Stimulated activated CD4-positive, alpha-beta T cell treated with anti-CD3 and anti-CD28 coated beads, Interleukin-1b, Interleukin-23, amount 100 ng/mL, for 1 hour (primary cell): ENCODE results near the gene RFX1.
"Not testable (repeated sequence)": the region's sequence is repeated elsewhere in the genome, so short reads cannot be mapped to it uniquely, and the experiment has no call there.

Experiments
- DNase-seq, 2 donors: peaks; one replicate each; pipeline ENCODE4 v3.0.0-alpha.2; 2020; ENCODE audit warnings: low read depth in 2 of 2

Gene RFX1

DNA sequence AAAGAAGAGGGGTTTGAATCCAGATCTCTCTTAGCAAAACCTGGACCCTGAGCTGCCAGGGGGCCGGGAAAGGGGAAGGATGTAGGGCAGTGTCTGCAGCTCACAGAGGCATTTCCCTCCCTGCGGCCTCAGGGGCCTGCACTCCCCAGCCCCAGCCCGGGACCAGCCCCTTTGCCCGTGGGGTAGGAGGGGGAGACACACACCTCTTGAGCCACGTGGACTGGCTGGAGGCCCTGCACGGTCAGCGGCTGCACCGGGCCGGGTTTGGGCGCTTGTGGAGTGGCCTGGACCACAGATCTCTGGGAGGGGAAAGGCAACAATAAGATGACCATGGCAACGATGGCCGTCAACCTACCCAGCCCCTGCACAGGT is 26.9 kb downstream of the RFX1 start:
- DNase-seq, result no peak

DNA sequence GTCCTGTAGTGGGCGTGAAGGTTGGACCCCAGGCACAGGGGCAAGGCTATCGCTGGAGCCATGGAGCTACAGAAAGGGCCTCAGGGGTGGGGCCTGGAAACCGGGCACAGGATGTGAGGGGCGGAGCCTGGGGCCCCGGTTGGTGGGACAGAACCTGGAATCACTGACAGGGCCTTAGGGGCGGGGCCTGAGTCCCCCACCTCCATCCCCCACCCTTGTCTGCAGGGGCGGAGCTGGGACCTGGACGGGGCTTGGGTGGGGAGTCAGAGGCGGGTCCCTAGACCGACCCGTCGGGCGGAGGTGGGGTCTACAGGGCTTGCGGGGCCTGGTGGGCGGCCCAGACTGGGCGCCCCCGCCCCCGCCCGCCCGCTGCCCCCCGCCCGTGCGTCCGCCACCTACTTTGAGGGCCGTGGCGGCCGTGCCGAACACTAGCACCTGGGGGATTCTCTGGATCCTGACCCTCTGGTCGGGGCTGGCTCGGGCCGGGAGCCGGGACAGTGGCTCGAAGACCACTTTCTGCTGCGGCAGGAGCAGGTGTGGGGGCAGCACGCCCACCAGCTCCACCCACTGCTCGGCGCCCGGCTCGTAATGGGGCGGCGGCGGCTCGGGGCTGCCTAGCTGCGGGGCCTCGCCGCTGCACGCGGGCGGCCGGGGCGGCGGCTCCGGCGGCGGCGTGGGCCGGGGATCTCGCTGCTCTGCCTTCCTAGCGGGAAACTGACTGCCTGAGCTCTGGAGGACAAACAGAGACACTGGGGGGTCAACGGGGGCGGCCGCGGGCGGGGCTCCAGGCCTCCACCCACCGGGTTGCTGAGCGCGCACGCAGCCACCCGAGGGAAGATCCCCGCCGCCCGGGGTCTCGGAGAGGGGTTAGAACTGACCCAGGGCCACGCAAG is 27.5 kb downstream of the RFX1 start:
- no peak for DNase-seq

DNA sequence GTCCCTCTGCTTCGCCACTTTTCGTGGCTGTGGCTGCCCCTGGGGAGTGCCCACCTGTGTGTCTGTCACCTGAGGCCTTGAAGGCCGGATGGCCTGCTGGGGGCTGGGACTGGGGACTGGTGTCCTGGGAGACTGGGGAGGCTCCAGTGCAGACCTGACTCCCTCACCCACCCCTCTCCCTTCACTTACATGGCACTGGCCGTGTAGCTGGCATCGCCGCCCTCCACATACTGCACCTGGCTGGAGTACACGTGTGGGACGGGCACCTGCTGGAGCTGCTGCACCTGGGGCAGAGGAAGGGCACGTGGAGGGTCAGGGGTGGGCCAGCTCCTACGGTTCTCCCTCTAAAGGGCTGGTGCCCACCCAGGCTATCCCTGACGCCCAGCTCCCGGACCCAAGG is 28.3 kb downstream of the RFX1 start:
- DNase-seq, result no peak

DNA sequence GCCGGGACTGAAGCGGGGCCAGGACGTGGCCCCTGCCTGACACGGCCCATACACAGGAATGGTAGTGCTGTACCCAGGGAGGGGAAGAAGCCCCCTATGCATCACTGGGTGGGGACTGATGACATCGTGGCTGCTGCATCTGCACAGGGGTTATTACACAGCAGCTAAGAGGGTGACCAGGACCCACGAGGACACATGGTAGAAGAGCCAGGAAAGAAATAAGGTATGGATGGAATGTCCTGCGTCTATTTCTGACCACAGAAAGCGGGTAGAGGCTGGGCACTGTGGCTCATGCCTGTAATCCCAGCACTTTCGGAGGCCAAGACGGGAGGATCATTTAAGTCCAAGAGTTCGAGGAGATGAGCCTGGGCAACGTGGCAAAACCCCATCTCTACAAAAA is 29.7 kb downstream of the RFX1 start:
- no peak for DNase-seq

DNA sequence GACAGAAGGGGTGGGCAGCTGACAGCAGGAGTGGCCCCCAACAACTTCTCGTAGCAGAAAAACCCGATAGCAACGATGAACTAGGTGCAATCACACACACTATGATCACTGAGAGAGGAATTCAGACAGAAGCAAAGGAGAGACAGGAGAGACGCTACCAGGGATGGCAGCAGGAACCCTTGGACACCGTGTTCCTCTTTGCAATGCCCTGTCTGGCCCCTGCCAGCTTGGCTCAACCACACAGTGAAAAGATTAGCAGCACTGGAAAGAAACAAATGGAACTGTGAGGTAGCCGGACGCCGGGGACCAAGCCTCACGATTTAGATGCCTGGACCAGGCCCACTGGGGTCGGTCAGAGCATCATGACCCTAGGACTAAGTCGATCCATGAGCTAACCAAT is 30.2 kb downstream of the RFX1 start:
- DNase-seq, result no peak

DNA sequence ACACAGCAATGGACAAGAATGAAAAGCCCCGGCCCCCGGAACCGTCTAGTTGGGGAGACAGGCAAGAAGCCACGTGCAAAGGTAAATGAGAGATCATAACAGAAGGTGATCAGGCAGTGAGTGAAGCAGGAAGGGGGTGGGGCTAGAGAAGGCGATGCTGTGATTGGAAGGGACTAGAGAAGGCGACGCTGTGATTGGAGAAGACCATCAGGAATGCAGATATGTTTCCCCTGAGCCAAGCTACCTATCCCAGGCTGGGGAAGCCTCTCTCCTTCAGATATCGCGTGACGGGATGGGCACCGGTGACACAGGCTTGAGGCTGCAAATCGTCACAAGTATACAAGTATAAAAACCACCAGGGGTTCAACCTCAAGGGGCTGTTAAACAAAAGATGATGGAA is 32.0 kb downstream of the RFX1 start:
- no peak for DNase-seq

DNA sequence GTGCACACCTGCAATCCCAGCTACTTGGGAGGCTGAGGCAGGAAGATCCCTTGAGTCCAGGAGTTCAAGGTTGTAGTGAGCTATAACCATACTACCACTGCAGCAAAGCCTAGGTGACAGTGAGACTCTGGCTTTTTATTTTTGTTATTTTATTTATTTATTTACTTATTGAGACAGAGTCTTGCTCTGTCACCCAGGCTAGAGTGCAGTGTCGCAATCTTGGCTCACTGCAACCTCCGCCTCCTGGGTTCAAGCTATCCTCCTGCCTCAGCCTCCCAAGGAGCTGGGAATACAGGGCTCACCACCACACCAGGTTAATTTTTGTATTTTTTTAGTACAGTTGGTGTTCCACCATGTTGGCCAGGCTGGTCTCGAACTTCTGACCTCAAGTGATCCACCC is 32.6 kb downstream of the RFX1 start:
- not testable (repeated sequence) for DNase-seq

DNA sequence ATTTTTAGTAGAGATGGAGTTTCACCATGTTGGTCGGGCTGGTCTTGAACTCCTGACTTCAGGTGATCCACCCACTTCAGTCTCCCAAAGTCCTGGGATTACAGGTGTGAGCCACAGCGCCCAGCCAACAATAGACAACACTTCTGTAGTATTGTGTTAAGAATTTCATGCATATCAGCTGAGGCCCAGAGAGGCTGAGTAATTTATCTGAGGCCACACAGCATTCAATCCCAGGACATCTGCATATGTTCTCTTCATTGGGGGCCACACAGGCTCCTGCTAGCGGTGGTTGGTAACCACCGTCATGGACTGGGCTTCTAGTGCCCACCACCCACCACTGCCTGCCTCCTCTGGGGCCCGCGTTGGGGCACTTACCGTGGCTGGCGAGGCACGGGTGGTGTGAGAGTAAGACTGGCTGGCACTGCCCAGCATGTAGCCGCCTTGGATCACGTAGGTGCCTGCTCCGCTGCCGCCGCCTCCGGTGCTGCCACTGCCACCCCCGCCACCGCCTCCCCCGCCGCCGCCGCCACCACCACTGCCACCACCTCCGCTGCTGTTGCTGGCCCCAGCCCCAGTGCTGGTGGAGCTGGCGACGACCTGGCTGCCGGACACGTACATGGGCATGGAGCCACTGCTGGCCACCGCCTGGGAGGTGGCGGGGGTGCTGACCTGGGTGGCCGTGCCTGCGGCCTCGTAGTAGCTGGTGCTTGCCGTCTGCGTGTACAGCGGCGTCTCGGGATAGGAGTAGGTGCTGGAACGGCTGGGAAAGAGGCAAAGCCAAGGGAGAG is 33.6 kb downstream of the RFX1 start:
- DNase-seq, result no peak

DNA sequence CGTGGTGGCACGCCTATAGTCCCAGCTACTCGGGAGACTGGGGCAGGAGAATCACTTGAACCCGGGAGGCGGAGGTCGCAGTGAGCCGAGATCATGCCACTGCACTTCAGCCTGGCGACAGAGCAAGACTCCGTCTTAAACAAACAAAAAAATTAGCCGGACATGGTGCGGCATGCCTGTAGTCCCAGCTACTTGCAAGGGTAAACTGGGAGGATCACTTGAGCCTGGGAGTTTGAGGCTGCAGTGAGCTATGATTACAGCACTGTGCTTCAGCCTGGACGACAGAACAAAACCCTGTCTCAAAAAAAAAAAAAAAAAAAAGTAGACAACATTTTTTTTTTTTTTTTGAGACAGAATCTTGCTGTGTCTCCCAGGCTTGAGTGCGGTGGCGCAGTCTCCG is 34.3 kb downstream of the RFX1 start:
- DNase-seq, result not testable (repeated sequence)

DNA sequence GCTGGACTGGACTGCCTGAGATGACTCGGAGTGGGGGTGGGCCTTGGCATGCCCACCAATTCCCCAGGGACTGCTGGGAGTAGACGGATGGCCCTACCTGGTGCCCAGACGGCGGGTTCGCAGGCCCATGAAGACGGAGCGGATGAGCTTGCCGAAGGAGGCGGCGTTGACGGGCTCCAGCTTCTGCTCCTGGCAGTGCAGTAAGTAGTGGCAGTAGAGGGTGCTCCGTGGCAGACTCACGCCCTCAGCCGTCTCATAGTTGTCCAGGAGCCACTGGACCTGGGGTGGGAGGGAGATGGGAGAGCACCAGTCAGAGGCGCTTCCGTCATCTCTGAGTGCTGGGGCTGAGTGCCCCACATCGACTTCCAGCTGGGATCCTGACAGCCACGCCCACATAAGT is 36.2 kb downstream of the RFX1 start:
- DNase-seq, result no peak

DNA sequence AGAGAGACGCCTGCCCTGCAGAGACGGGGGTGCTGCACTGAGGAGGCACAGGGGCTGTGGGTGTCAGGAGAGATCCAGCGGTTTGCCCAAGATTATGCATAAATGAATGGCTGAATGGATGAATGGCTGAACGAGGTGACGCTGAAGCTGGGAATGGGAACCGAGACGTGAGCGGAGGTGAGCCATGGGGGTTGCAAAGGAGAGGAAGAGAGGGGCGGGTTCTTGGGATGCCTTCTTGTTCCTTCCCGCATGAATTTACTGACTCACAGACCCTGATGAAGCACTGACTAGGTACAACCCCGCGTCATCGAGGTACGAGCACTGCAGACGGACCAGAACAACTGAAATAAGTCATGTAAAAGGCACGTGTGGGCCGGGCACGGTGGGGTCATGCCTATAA is 37.1 kb downstream of the RFX1 start:
- no peak for DNase-seq

DNA sequence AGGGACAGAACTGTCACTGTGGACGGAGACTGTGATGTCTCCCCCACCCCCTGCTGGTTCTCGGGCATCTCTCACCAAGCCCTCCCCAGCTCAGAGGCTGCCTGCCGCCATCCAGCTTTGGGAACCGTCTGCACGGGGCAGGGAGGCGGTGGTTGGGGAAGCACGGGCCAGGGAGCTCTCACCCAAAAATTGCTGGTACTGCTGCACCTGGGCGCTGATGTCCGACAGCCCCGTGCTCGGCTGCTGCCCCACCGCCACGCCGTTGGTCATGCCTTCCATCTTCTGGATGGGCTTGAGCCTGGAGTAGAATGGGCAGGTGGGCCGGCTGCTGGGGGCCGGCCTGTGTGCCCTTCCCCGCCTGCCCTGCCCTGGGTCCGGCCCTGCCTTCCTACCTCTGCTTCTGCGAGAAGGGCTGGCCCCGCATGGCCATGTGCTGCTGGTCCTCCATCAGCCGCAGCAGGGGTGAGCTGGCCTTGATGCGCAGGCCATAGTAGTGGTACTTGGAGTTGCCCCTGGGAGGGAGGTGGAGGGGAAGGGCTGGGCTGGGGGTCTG is 37.7 kb downstream of the RFX1 start:
- no peak for DNase-seq

DNA sequence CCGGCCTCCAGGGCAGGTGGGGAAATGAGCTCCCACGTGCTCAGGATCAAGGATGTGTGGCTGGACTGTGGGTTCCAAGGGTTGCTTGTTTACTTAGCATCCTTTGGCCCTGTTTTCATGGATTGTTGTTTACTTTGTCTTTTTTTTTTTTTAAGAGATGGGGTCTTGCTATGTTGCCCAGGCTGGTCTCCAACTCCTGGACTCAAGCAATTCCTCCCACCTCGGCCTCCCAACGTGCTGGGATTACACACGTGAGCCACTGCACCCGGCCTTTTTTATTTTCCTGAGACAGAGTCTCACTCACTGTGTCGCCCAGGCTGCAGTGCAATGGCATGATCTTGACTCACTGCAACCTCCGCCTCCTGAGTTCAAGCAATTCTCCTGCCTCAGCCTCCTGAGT is 38.9 kb downstream of the RFX1 start:
- DNase-seq, result not testable (repeated sequence)

DNA sequence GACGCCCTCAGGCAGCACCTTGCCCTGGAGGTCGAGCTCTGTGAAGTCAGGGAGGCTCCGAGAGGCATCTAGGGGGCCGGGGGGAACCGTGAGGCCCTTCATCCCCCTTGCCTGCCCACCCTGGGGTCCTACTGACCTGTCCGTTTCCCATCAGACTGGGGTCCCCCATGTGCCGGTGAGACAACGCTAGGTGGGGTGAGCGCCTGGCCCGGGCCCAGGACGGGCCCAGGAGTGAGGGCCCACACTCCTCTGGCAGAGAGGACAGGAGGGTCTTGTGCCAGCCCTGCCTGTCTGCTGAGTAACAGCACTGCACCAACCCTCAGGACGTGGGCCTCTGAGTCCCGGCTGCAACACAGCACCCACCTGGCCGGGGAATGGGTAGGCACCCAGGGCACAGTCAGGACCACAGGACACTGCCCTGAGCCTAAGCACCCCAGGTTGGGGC is 39.4 kb downstream of the RFX1 start:
- no peak for DNase-seq

DNA sequence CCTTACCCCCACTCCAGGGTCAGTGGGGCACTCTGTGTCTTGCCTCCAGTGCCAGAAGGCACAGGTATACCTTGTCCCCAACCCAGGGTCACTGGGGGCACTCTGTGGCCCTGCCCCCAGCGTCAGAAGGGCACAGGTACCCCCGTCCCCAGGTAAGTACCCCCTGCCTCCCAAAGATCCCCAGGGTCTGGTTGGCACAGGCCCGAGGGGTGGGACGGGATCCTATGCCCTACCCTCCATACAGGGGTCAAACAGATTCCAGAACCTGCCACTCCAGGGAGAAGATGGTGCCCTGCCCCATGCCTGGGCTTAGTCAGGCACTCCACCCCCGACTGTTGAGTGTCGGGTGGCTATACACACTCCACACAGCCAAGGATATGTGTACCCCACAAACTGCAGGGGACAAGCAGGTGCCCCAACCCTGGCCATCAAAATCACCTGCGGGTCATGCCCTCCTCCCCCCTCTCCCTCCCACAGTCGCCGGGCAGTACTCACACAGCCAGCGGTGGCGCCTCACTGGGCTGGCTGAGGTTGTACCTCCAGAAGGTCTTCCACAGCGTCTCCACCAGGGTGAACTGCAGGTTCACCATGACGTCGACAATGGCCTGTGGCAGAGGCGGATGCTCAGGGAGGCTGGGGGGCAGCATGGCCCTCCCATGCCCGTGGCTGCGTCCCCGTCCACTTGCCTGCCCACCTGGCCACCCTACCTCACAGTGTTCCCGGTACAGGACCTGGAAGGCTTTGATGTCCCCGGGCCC is 40.0 kb downstream of the RFX1 start:
- DNase-seq, result no peak

DNA sequence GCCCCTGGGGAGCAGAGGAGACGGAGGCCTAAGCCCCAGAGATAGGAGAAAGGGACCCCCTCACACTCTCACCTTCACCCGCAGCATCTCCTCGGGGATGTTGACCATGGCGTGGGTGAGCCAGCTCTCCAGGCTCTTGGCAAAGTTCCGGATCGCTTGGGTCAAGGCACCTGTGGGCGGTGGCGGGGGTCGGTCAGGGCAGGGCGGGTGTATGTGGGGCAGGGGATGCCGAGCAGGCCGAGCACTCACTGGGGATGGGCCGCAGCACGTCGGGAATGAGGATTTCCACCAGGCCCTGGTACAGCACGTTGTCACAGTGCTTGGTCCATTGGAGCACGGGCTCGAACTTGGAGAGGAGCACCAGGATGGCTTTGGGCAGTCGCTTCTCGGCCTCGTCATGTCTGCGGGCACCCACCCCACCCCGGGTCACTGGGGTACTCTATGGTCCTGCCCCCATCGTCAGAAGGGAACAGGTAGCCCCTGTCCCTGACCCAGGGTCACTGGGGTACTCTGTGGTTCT is 40.7 kb downstream of the RFX1 start:
- no peak for DNase-seq

DNA sequence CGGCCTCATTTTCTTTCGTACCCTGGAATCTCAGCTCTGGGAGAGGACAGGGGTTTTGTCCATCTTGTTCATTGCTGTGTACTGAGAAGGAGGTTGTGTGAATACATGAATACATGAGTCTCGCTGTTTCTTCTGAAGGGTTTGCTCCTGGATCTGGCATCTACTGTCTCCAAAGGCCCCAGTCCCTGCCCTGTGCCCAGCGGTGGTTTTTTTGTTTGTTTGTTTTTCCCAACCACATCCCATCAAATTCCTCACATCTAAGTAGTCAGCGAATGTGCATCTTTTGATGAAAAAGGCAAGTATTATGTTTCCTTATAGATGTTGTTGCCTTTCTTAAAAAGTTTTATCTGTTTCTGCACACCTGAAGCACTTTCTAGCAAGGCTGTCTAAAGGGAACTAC is 41.3 kb downstream of the RFX1 start:
- no peak for DNase-seq

DNA sequence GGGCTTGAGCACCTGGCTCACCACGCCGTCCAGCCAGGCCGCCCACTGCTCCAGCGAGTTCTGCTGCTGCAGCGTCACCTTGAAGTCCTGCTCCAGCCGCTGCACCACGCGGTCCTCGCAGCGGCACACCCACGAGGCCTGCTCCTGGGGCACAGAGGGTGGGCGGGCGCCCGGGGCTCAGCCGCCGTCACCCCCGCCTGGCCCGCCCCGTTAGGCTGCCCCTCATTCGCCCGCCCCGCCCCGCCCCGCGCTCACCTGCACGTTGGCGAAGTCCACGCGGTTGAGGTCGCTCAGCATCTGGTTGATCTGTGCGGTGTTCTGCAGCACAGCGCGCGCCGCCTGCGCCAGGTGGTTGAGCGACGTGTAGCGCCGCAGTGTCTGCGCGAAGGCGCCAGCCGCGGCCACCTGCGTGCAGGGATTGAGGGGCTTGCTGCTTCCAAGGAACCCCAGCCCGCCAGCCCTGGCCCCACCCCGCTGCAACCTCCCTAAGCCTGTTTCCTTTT is 42.5 kb downstream of the RFX1 start:
- DNase-seq, result no peak

DNA sequence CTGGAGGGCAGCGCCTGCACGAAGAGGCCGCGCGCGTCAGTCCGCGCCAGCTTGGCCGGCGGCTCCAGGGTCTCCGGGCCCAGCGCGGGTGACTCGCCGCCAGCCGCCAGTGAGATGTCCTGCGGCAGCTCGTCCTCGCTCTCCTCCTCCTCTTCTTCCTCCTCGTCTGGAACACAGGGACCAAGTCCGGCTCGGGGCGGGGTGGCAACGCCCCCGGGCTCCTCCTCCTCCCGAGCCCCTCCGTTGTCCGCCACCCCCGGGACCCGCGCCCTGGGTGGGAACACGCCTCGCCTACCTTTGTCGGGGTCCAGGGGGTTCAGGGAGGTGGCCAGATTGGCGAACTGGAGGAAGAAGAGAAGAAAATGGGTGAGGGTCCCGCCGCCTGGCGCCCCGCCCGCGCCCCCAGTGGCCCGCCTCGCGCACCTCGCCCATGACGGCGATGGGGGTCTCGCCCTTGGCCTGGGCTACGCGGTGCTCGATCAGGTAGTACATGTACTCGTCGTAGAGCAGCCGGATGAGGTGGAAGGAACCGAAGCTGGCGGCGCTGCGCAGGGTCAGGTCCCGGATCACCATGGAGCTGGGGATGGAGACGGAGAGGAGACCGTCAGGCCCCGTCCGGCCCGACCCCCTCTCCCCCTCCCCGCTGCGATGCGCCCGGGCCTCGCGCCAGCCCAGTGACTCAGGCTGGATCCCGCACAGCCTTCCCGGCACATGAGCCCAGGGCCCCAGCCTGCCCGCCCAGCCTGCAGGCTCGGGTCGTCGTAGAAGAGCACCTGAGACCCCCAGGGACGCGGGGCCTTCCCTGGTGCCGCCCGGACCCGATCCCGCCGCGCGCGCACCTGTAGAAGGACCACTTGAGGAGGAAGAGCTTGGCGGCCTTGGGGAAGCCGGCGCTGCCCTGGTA is 43.2 kb downstream of the RFX1 start:
- no peak for DNase-seq

DNA sequence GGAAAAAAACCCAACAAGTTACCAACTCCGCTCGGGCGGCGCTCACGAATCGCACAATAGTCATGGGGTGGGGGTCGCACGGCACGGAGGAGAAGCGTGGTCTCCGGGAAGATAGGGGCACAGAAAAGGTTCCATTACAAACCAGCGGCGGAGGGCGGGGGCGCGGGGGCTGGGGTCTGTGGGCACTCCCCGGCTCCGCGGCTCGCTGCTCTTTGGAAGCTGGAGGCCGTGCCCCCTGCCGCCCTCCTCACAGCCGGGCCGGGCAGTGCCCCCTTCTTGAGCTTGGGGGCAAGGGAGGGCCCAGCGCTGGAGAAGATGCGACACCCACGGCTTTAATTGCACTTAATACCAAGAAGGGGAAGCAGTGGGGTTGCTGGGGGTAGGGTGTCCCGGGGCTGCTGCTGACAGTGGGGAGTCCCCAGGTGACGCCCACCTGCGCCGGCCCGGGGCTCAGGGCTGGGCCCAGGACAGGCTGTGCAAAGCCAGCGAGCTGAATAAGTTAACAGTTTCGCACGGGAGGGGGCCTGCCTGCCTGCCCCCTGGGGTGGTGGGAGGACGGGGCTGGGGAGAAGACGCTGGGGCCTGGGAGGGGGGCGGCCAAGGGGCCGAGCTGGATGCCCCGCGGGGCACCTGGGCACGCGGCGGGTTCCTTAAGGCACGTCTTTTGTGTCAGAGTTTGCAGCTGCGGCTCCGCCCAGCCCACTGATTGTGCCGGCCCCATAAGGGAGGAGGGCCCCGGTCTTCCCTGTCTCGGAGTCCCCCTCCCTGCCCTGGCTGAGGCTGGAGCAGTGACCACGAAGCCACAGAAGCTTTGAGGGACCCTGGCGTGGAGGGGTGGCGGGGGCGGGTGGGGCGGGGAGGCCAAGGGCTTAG is 44.1 kb downstream of the RFX1 start:
- DNase-seq, result no peak
